ENCODE measurements around the gene CD164L2.

CD164L2 gene

DNA sequence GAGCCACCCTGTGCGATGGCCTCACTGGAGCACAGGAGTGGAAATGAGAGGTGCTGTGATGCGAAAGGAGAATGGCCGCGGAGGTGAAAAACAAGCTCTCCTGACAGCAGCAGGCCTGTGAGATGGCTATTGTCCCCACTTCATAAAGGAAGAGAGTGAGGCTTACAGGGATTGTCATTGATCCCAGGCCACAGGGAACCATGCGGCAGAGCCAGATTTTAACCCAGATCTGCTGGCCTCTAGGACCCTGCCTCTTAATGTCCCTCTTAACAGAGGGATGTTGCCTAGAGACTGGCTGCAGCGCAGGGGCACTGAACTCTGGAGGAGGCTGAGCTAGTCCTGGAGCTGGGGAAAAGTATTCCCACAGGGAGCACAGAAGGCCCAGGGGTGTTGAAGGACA lies 44.4 kb downstream of the CD164L2 start:
- H3K9me3 ChIP-seq (ENCODE audit: insufficient read depth, low read length): no peaks in the 10 kb centered on the region
- no peak overlapping the region for H3K27ac ChIP-seq (ENCODE audit: low read depth, low read length)
- no peaks in the 10 kb centered on the region for H3K36me3 ChIP-seq (ENCODE audit: low read length)
- H3K9me2 ChIP-seq (replicated peaks; ENCODE audit: insufficient read depth, low read length): no peaks in the 10 kb centered on the region
- no peak overlapping the region for H3K4me3 ChIP-seq (ENCODE audit: insufficient read depth, low read length, poor library complexity, severe bottlenecking)
- H3K4me2 ChIP-seq (ENCODE audit: low read depth, low read length, poor library complexity, severe bottlenecking): no peak overlapping the region
- no peaks in the 10 kb centered on the region for H4K20me1 ChIP-seq (ENCODE audit: low read depth, low read length)
- H3K9ac ChIP-seq (ENCODE audit: low read length): no peak overlapping the region
- peaks cover 5% of the 10 kb centered on the region; the same call in 1 of the 2 replicates for H3K79me2 ChIP-seq (ENCODE audit: insufficient read depth, low read length)
- peaks cover 19% of the 10 kb centered on the region for H3F3A ChIP-seq (ENCODE audit: insufficient read depth)
- TF ChIP-seq EZH2phosphoT487 (conservative IDR thresholded peaks at IDR 0.05; ENCODE audit: low read length): no peak
- no peak for TF ChIP-seq CTCF (IDR thresholded peaks at IDR 0.05; ENCODE audit: insufficient read depth, low read length, poor library complexity, severe bottlenecking)
- H2AFZ ChIP-seq (ENCODE audit: low read depth, low read length, severe bottlenecking): no peak overlapping the region
- no peaks in the 10 kb centered on the region for H3K27me3 ChIP-seq (ENCODE audit: low read length)

- TF ChIP-seq CTCF (IDR thresholded peaks at IDR 0.05; ENCODE audit: insufficient read depth, low read length, poor library complexity, severe bottlenecking) (no peak), EZH2phosphoT487 (conservative IDR thresholded peaks at IDR 0.05; ENCODE audit: low read length) (no peak)
- H3K27me3 ChIP-seq (ENCODE audit: low read length): no peaks in the 10 kb centered on the region
- H3K27ac ChIP-seq (ENCODE audit: low read depth, low read length): no peak overlapping the region
- H3K9me2 ChIP-seq (replicated peaks; ENCODE audit: insufficient read depth, low read length): no peaks in the 10 kb centered on the region
- H2AFZ ChIP-seq (ENCODE audit: low read depth, low read length, severe bottlenecking): no peak overlapping the region
- H3F3A ChIP-seq (ENCODE audit: insufficient read depth): peaks cover 10% of the 10 kb centered on the region
- H3K79me2 ChIP-seq (ENCODE audit: insufficient read depth, low read length): no peaks in the 10 kb centered on the region
- no peak overlapping the region for H3K4me3 ChIP-seq (ENCODE audit: insufficient read depth, low read length, poor library complexity, severe bottlenecking)
- no peaks in the 10 kb centered on the region for H3K36me3 ChIP-seq (ENCODE audit: low read length)
- H4K20me1 ChIP-seq (ENCODE audit: low read depth, low read length): no peaks in the 10 kb centered on the region
- H3K9me3 ChIP-seq (ENCODE audit: insufficient read depth, low read length): no peaks in the 10 kb centered on the region
- no peak overlapping the region for H3K9ac ChIP-seq (ENCODE audit: low read length)
- no peak overlapping the region for H3K4me2 ChIP-seq (ENCODE audit: low read depth, low read length, poor library complexity, severe bottlenecking)
Observed at GRCh38 chr1:27336756-27337155, 46.4 kb downstream of the CD164L2 start.

DNA sequence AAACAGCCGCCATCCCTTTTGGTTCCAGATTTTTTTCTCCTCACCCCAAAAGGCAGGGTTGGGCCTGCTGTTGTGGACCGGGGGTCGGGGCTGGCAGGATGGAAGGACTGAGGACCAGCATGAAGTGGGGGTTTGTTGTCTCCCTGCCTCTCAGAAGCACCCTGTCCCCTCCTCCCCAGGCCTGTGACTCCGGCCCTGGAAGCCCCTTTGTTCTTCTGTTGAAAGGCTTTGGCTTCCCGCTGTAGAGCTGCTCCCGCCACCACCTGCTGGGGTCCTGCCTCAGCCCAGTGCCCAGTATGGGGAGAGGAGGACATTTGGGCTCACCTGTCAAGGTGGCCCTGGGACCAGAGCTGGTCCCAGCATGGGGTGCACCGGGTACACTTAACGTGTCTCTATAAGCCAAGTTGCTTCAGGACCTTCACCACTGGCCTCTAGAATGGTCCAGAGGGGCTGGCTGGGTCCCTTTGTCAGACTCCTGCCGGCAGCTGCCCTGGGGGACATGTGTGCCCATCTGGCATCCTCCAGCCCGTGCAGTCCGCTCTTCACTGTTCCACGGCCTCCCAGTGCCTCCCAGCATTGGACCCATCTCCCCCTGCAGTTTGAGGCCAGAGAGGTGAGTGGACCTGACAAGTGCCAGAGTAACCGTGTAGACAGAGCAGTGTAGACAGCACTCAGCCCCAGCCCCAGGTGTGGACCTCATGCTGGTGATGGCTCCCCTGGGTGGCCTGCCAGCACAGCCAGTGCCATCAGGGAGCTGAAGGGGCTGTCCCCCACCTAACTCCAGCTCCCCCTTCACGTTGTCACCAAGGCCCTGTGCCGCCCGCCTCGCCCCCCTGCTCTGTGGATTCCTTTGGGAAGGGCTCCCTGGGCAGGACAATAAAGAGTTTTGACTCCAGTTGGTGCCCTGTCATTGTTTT lies 47.4 kb downstream of the CD164L2 start:
- Histone ChIP-seq H3K4me2 (ENCODE audit: low read depth, low read length, poor library complexity, severe bottlenecking) (no peak overlapping the region), H3K9me3 (ENCODE audit: insufficient read depth, low read length) (no peaks in the 10 kb centered on the region), H3F3A (ENCODE audit: insufficient read depth) (peaks cover under 1% of the 10 kb centered on the region; the same call in 1 of the 2 replicates), H3K79me2 (ENCODE audit: insufficient read depth, low read length) (0 out of 2 replicates have a peak, but pooled peaks cover 2% of the 10 kb centered on the region), H3K9me2 (replicated peaks; ENCODE audit: insufficient read depth, low read length) (no peaks in the 10 kb centered on the region), H3K4me3 (ENCODE audit: insufficient read depth, low read length, poor library complexity, severe bottlenecking) (no peak overlapping the region), H3K9ac (ENCODE audit: low read length) (no peak overlapping the region), H3K36me3 (ENCODE audit: low read length) (no peaks in the 10 kb centered on the region), H2AFZ (ENCODE audit: low read depth, low read length, severe bottlenecking) (no peak overlapping the region), H4K20me1 (ENCODE audit: low read depth, low read length) (no peaks in the 10 kb centered on the region), H3K27me3 (ENCODE audit: low read length) (no peaks in the 10 kb centered on the region), H3K27ac (ENCODE audit: low read depth, low read length) (no peak overlapping the region)
- TF ChIP-seq CTCF (IDR thresholded peaks at IDR 0.05; ENCODE audit: insufficient read depth, low read length, poor library complexity, severe bottlenecking) (no peak), EZH2phosphoT487 (conservative IDR thresholded peaks at IDR 0.05; ENCODE audit: low read length) (no peak)

All from SU-DHL-6 (cell line).